ENCODE data around the gene TMEM139.

GRCh38 chr7:143327903-143328302 is 43.1 kb downstream of the TMEM139 start:
- TF ChIP-seq ATF2 (IDR thresholded peaks at IDR 0.05; ENCODE audit: low read length), result no peak
- TF ChIP-seq ZBTB40 (IDR thresholded peaks at IDR 0.05; ENCODE audit: borderline replicate concordance), result no peak
- TF ChIP-seq CTCF (IDR thresholded peaks at IDR 0.05 in 2 of 3, conservative IDR thresholded peaks at IDR 0.05 in 1 of 3; ENCODE audit: control insufficient read depth in 2 of 3, extremely low read depth in 1 of 3, insufficient read depth in 1 of 3, low read depth in 3 of 3, low read length in 3 of 3), result no peak
- TF ChIP-seq SRF (IDR thresholded peaks at IDR 0.05; ENCODE audit: low read depth in 2 of 2, low read length in 2 of 2), result no peak
- TF ChIP-seq BHLHE40 (IDR thresholded peaks at IDR 0.05; ENCODE audit: borderline replicate concordance in 1 of 2, low read depth in 2 of 2, low read length in 1 of 2), result no peak
- TF ChIP-seq REST (IDR thresholded peaks at IDR 0.05; ENCODE audit: low read depth, low read length), result no peak
- no peak for TF ChIP-seq TCF12 (IDR thresholded peaks at IDR 0.05; ENCODE audit: low read depth, low read length)
- no peak for TF ChIP-seq RAD21 (IDR thresholded peaks at IDR 0.05; ENCODE audit: insufficient read depth, low read depth, low read length)
- no peak for TF ChIP-seq ATF3 (IDR thresholded peaks at IDR 0.05; ENCODE audit: borderline replicate concordance, extremely low read depth, low read depth, low read length)
- TF ChIP-seq CHD4 (IDR thresholded peaks at IDR 0.05), result no peak
- TF ChIP-seq RBBP5 (conservative IDR thresholded peaks at IDR 0.05), result no peak

Data from GM12878 (cell line).